Lower lobe of right lung (tissue), 2 donors: Measurements from ENCODE around the gene OR51B5. TPM values are rescaled to one million over a fixed set of nuclear protein-coding genes. Genes with fewer than 3 reads are reported as not detected.
"Not testable (repeated sequence)": the region's sequence is repeated elsewhere in the genome, so short reads cannot be mapped to it uniquely, and the experiment has no call there.

ENCODE experiments used
- ATAC-seq, 2 donors: fragments of 200-7000 bp; cut with Tn5 transposase; one replicate each; pipeline ENCODE4 v1.9.1; 2020 to 2022; ENCODE audit warnings: mild to moderate bottlenecking in 2 of 2, moderate library complexity in 2 of 2
- DNase-seq: peaks from one replicate; pipeline ENCODE4 v3.0.0-alpha.2; 2020
- H3K27ac ChIP-seq: fragments of 200-600 bp; one replicate; pipeline ENCODE4 v1.8.0; 2022
- H3K27me3 ChIP-seq: fragments of 200-600 bp; one replicate; pipeline ENCODE4 v1.8.0; 2022; ENCODE audit warnings: low read depth
- H3K36me3 ChIP-seq: fragments of 200-600 bp; one replicate; pipeline ENCODE4 v1.8.0; 2022; ENCODE audit warnings: mild to moderate bottlenecking
- H3K4me1 ChIP-seq: fragments of 200-600 bp; one replicate; pipeline ENCODE4 v1.8.0; 2022
- H3K4me3 ChIP-seq: fragments of 200-600 bp; one replicate; pipeline ENCODE4 v1.8.0; 2022; ENCODE audit warnings: mild to moderate bottlenecking
- H3K9me3 ChIP-seq: fragments of 200-600 bp; one replicate; pipeline ENCODE4 v1.8.0; 2022
- intact Hi-C: fragments of 100-400 bp; cut with DNase I; formaldehyde crosslinking; loops from one replicate; pipeline ENCODE4 v1.11.0; 2022
- total RNA-seq: library from RNA; stranded (reverse); fragmentation: NEBNext Ultra II Directional; extraction: Animal tissue kit (Norgen Biotek cat#: 25700); gene quantifications from one replicate; pipeline ENCODE4 v1.2.1, GENCODE V29; 2021
- TF ChIP-seq, protein P1 (sequence below): fragments of 200-600 bp; IDR thresholded peaks from one replicate; pipeline ENCODE4 v1.8.0; 2022; ENCODE audit warnings: antibody characterized with exemption, mild to moderate bottlenecking
- donor health status: DM: no; HTN: yes; CAD: no; lungs with severe emphysema.

OR51B5 gene
- total RNA-seq, 1 donor from 2014 or later: not detected

DNA sequence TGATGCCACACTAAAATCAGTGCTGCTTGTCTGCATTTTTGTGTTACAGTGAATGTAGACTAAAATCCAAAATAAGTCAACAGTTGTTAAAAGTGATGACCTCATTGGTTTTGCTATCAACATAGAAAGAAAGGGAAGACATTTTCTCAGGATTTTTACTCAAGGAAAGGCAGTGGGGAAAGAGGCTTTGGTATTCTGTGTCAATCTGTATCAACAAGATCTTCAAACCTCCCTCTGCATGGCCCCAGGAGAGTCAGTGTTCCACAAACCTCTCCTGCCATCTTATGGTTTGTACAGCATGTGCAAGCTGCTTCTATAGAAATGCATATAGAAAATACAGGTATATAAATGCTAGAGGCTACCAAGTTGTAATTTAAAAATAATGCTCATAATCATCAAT is 26.5 kb upstream of the OR51B5 start:
- Histone ChIP-seq H3K36me3 (no peaks in the 10 kb centered on the region), H3K27ac (no peak overlapping the region), H3K4me3 (no peak overlapping the region), H3K4me1 (no peaks in the 10 kb centered on the region), H3K9me3 (no peaks in the 10 kb centered on the region), H3K27me3 (no peaks in the 10 kb centered on the region)
- intact Hi-C loops: no loop called here
- DNase-seq: no peak
- TF ChIP-seq, protein P1, sequence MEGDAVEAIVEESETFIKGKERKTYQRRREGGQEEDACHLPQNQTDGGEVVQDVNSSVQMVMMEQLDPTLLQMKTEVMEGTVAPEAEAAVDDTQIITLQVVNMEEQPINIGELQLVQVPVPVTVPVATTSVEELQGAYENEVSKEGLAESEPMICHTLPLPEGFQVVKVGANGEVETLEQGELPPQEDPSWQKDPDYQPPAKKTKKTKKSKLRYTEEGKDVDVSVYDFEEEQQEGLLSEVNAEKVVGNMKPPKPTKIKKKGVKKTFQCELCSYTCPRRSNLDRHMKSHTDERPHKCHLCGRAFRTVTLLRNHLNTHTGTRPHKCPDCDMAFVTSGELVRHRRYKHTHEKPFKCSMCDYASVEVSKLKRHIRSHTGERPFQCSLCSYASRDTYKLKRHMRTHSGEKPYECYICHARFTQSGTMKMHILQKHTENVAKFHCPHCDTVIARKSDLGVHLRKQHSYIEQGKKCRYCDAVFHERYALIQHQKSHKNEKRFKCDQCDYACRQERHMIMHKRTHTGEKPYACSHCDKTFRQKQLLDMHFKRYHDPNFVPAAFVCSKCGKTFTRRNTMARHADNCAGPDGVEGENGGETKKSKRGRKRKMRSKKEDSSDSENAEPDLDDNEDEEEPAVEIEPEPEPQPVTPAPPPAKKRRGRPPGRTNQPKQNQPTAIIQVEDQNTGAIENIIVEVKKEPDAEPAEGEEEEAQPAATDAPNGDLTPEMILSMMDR: no peak
- ATAC-seq: no peak

- no peaks in the 10 kb centered on the region for H3K27me3 ChIP-seq
- no peak for ATAC-seq
Measured at GRCh38 chr11:5368502-5369043, 25.2 kb upstream of the OR51B5 start.

GRCh38 chr11:5367448-5368074 is 24.2 kb upstream of the OR51B5 start:
- DNase-seq (no peak), ATAC-seq (no peak)
- no peaks in the 10 kb centered on the region for H3K4me1 ChIP-seq
- TF ChIP-seq, protein P1: no peak
- intact Hi-C loops: no loop called here
- no peaks in the 10 kb centered on the region for H3K27me3 ChIP-seq
- H3K27ac ChIP-seq: no peak overlapping the region
- H3K36me3 ChIP-seq: no peaks in the 10 kb centered on the region
- no peak overlapping the region for H3K4me3 ChIP-seq
- no peaks in the 10 kb centered on the region for H3K9me3 ChIP-seq

More at GRCh38 chr11:5368502-5369043, 25.2 kb upstream of the OR51B5 start:
- Histone ChIP-seq H3K36me3 (no peaks in the 10 kb centered on the region), H3K4me3 (no peak overlapping the region), H3K9me3 (no peaks in the 10 kb centered on the region), H3K27ac (no peak overlapping the region), H3K4me1 (no peaks in the 10 kb centered on the region)
- intact Hi-C loops: no loop called here
- TF ChIP-seq, protein P1: no peak
- DNase-seq: no peak

DNA sequence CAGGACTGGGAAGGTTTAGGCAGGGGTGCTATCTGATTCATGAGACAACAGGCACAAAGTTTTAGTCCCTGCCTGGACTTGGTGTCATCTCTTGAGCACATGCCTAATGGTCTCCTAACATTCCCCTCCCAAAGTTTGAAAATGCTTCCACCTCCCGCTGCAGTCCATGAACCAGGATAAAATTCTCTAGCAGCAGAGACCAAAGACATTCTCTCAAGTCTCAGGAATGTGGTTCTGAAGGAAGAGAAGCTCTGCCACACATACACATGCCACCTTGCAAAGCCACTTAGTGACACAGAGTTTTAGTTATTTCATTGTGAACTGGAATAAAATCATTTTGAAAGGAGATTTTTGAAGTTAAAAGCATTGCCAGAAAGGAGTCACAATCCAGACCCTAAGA is 23.5 kb upstream of the OR51B5 start:
- Histone ChIP-seq H3K27me3 (no peaks in the 10 kb centered on the region), H3K9me3 (no peaks in the 10 kb centered on the region), H3K36me3 (no peaks in the 10 kb centered on the region), H3K27ac (no peak overlapping the region), H3K4me1 (no peaks in the 10 kb centered on the region), H3K4me3 (no peak overlapping the region)
- intact Hi-C loops: no loop called here
- no peak for ATAC-seq
- TF ChIP-seq, protein P1: no peak
- no peak for DNase-seq

- H3K4me3 ChIP-seq, H3K27me3 ChIP-seq, H3K27ac ChIP-seq, ATAC-seq, H3K9me3 ChIP-seq, H3K36me3 ChIP-seq, intact Hi-C loops, H3K4me1 ChIP-seq, DNase-seq: not testable (repeated sequence)
Measured at GRCh38 chr11:5366365-5366764, 23.0 kb upstream of the OR51B5 start.

DNA sequence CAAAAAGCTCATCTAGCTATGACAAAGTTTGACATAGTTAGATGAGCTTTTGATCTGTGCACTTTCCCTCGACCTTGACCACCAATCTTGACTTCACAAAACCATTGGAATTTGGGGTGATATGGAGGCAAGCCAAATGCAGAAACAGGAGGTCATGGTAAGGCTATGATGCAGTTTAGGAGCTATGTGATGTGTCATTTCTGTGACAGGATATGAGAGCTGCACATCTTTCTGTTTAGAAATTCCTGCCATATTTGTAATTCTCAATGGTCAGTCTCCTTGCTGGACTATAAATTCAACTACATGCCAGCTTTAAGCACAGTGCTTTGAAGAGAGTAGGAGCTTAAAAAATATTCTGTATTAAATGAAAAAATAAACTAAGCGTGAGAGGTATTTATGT is 20.9 kb upstream of the OR51B5 start:
- Histone ChIP-seq H3K4me3 (no peak overlapping the region), H3K27me3 (no peaks in the 10 kb centered on the region), H3K36me3 (no peaks in the 10 kb centered on the region), H3K9me3 (no peaks in the 10 kb centered on the region), H3K27ac (no peak overlapping the region), H3K4me1 (no peaks in the 10 kb centered on the region)
- ATAC-seq (no peak), DNase-seq (no peak)
- intact Hi-C loops: no loop called here
- TF ChIP-seq, protein P1: no peak
